K562 (cell line): ENCODE results near the gene NIN. TPM values are rescaled to one million over a fixed set of nuclear protein-coding genes. Genes with fewer than 3 reads are reported as not detected.
A peak's percentile ranks its signal among the peaks of the same experiment; 100 is the strongest.

Source experiments
- IRF9 ChIP-seq: fragments of 450-650 bp; IDR thresholded peaks from 2 replicates; pipeline ENCODE4 v1.6.1; 2016; ENCODE audit warnings: missing biosample characterization, missing genetic modification characterization
- RERE ChIP-seq: sonication (generic); formaldehyde crosslinking; IDR thresholded peaks from 2 replicates; pipeline ENCODE4 v1.8.0; 2023; ENCODE audit warnings: missing genetic modification reagents, mild to moderate bottlenecking, borderline replicate concordance
- TCF3 ChIP-seq: sonication (generic); formaldehyde crosslinking; IDR thresholded peaks from 2 replicates; pipeline ENCODE4 v1.4.0; 2020; ENCODE audit warnings: mild to moderate bottlenecking, missing genetic modification reagents
- VEZF1 ChIP-seq: fragments of 200-800 bp; sonication (Bioruptor generic); IDR thresholded peaks from 2 replicates; pipeline ENCODE4 v1.6.1; 2017; ENCODE audit warnings: missing genetic modification characterization, missing compliant biosample characterization
- ZBTB1 ChIP-seq: sonication (generic); formaldehyde crosslinking; IDR thresholded peaks from 2 replicates; pipeline ENCODE4 v1.8.1; 2023; ENCODE audit warnings: missing genetic modification reagents, low read depth, mild to moderate bottlenecking, borderline replicate concordance
- ZBTB9 ChIP-seq: fragments of 450-650 bp; formaldehyde crosslinking; IDR thresholded peaks from 2 replicates; pipeline ENCODE4 v1.4.0; 2020; ENCODE audit warnings: mild to moderate bottlenecking, moderate library complexity
- ZHX1 ChIP-seq: fragments of 150-350 bp; conservative IDR thresholded peaks from 2 replicates; pipeline ENCODE4 v1.6.1; 2014; ENCODE audit warnings: low read length
- ZNF133 ChIP-seq: fragments of 250-450 bp; sonication (Bioruptor Pico); IDR thresholded peaks from 2 replicates; pipeline ENCODE4 v1.4.0; 2020; ENCODE audit warnings: mild to moderate bottlenecking
- ZNF639 ChIP-seq, 2 experiments: fragments of 200-800 bp in 1 of 2; sonication (Bioruptor generic) in 1 of 2; sonication (generic) in 1 of 2; formaldehyde crosslinking in 1 of 2; IDR thresholded peaks in 1 of 2; conservative IDR thresholded peaks in 1 of 2; 2 replicates each; pipeline versions ENCODE4 v1.5.0 to v1.6.1; 2016 to 2020; ENCODE audit warnings: missing compliant biosample characterization in 1 of 2, missing genetic modification characterization in 1 of 2, missing genetic modification reagents in 1 of 2
- polyA plus RNA-seq, 8 experiments: library from polyadenylated mRNA; depleted of rRNA in 4 of 8; stranded (reverse) in 5 of 8; unstranded in 3 of 8; fragments of >200 nt; fragmentation: Nextera tagmentation in 2 of 8; fragmentation: Illumina TruSeq in 1 of 8; extraction: Ambion mirVana in 2 of 8; extraction: Trizol in 1 of 8; gene quantifications; 2 replicates each; pipeline versions ENCODE4 v1.2.1 to v1.2.3, GENCODE V29; 2011 to 2014; ENCODE audit warnings: inconsistent platforms in 1 of 8, missing spikeins in 1 of 8
- total RNA-seq, 7 experiments: library from RNA; depleted of rRNA in 6 of 7; stranded (reverse); fragments of >200 nt in 6 of 7; fragmentation: Illumina TruSeq in 2 of 7; extraction: Trizol in 2 of 7; gene quantifications; 2 replicates each; pipeline versions ENCODE4 v1.2.1 to v1.2.3, GENCODE V29; 2011 to 2021; ENCODE audit warnings: low replicate concordance in 1 of 7

The NIN gene
- total and polyA plus RNA-seq, 9 of the 15 experiments (the other 6 are each of a cell fraction or from before 2014, with no cell fraction given): 0.84 to 8.4 (median 5.0) TPM

- TF ChIP-seq ZNF639 (CRISPR knock-in tag; conservative IDR thresholded peaks at IDR 0.05 in 1 of 2, IDR thresholded peaks at IDR 0.05 in 1 of 2) (peak in 1 of 2 experiments; percentile 34; a peak in 1 of 4 replicates), VEZF1 (peak; percentile 56; the same call in 1 of the 2 replicates), RERE (CRISPR knock-in tag) (no peak), ZNF133 (CRISPR knock-in tag) (no peak), ZBTB9 (CRISPR knock-in tag) (no peak), ZBTB1 (no peak), TCF3 (CRISPR knock-in tag) (no peak), ZHX1 (no peak), IRF9 (tag) (no peak)
Observed at GRCh38 chr14:50830932-50831725, at the start of gene NIN (continued).
